Measurements from ENCODE around the gene TRMT2A.

TRMT2A gene

GRCh38 chr22:20117633-20118299 is 740 bp upstream of the TRMT2A start:
- DNase-seq = no peak

GRCh38 chr22:20116376-20116950 is 563 bp downstream of the TRMT2A start:
- DNase-seq = no peak

DNA sequence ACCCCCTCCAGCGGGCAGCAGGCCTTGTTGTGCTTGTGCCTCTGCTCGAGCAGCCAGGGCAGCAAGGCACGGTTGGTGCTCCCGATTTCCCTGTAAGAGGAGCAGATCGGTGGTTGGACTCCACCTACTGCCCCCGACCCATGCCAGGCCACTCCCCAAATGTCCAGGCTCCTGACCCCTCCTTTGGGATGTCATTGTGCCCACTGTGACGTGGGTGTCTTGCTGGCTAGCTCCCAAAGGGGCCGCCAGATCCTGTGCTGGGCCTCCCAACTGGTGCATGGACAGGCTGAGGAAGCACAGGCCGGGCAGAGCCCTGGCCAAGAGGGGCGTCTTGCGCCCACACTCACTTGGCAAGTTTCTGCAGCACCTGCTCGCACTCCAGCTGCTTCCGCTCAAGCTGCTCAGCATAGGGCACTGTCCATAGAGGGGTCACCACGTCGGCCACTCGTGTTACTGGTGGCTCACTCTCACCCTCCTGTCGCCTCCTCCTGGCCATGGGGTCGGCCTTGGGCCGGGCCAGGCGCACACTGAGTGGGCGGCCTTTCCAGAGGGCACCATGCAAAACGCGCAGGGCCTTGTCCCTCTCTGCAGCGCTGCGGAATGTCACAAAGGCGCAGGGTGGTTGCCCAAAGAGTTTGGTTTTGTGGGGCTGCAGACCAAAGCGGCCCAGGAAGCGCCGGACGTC is 1.2 kb downstream of the TRMT2A start, which contains the start of gene RANBP1:
Gene RANBP1, plus strand, starts transcription at position 414 of the 685 bp plus-strand sequence. Its CDS starts 81 bp downstream, at position 495.
- DNase-seq = no peak

DNA sequence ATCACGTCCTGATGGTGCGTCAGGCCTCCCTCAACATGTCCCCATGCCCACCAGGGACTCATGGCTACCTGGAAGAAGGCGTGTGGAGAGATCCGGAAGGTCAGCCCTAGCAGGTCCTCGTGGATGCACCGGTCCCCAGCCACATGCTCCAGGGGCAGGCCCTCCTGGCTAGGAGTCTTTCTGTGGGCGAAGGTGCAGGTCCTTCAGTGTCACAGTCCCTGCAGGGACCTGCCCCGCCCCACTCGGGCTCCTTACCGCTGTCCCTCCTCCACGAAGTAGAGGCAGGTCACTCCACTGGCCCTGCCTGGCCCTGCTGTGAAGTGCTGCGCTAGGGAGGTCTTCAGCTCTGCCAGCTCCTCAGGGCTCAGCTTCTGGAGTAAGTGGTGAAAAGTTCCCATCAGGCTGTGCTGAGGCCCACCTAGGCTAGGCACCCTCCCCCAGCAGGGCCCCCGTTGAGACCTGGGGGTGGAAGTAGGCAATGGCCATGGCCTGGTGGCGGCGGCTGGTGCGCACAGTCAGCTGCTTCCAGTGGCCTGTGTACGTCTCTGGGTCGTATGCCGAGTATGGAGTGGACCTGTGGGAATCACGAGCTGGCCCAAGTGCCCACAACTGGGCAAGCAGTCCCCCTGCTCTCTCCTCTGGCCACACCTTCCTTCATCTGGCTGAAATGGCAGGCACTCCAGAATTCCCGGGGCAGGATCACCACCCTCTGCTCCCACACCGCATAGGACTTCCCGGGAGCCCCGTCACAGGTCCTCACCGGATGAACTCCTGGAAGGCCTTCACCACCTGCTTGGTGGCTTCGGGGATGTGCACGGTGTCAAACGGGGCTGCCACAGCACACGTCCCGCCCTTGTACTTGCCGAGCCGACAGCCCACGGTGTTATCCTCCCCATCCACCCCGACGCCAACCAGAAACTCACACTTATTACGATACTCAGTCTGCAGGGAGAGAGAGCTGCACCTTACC is 2.2 kb downstream of the TRMT2A start:
- DNase-seq = no peak

DNA sequence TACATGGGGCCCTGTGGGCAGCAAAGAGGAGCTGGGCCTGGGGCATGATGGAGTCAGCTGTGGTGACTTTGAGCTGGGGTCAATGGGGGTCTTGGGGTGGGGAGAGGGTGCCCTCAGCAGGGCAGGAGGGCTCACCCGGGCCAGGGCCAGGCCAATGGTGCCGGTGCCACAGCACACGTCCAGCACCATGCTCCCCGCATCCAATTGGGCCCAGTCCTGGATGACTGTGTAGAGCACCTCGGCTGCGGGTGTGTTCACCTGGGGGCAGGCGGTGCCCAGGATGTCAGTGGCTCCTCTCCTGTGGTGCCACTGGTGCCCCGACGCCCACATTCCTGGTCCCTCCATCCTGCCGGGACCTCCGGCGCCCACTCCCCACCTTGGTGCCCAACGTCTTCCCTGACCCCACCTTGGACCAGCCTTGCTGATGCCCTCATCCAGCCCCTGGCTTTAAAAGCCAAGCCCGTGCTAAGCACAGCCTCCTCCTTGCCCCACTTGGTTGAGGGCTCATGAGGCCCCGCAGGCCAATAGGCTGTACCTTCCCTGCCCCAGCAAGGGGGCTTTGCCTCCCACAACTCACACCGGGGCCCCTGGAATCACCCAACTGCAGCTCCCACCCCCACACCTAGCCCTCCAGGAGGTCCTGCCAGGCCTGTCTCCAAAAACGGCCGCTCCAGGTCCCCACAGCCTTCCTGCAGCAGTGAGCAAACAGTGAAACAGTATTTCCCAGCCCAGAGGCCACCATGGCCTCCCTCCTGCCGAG is 3.3 kb downstream of the TRMT2A start:
- no peak for DNase-seq

DNA sequence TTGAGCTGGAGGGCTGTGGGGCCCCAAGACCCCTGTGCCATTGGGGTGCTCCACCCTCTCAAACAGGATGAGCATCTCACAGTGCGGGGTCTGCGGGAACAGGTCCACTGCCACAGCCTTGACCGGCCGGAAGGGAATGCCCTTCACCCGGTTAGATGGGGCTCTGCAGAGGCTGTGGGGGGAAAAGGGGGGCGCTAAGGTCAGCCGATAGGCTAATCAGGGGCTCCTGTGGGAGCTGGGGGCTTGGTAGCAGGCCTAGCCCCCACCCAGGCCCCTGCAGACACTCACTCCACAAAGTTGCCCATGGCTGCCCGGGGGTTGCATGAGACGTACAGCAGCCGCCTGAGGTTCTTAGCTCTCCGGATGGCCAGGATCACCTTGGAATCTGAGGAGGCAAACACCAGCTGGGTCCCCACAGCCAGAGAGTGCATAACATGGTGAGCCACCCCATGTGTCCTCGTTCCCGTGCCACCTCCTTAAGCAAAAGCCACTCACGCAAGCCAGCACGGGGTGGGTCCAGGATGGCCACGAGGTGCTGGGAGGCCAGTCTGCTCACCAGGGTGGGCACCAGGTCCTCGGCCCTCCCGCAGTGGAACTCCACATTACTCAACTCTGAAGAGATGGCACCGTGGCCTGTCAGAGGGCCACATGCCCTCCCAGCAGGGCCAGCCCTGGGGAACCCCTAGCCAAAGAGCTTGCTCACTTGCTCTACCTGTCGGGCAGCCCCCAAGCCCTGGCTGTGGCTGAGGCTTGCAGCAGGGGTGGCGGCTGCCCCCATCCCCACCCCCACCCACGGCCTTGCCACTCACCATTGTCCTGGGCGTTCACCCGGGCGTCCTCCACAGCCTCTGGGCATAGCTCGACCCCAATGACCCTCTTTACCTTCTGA is 4.2 kb downstream of the TRMT2A start:
- DNase-seq = no peak

DNA sequence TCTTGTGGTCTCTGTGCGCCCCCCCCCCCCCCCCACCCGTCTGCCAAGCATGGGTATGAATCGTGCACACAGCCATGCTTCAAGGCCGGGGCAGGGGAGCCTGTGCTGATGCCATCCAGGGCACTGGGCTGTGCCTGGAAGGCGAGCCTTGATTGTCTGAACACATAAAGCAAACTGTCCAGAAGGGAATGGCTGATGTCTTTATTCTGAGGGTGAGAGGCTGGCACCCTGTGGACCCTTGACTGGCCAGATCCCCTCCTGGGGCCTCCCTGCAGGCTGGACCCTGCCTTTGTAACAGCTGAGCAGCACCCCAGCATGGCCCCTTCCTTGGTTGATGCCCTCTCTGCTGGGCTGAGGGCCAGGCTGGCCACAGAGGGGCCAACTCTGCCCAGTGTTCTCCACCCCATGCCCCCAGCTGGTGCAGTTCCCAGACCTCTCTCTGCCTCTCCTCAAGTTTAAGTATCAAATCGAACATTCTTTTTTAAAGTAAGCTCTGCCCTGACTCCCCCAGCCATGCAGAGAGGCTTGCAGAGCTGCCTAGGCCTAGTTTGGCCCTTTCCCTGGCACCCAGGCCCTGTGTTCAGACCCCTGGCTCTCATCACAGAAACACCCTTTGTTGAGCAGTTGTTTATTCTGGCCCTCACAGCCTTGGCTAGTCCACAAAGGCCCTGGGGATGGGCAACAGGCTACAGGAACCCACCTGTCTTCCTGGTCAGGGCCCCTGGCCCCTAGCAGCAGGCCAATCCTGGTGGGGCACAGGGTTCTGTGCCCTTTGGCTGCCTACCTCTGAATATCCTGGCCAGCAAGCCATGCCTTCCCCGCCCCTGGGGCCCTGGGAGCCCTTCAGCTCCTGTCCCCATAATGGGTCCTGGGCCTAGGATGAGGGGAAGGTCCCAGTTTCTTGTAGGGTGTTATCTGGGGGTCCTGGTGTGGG is 5.1 kb downstream of the TRMT2A start:
- DNase-seq = no peak

- no peak for DNase-seq
Measured at GRCh38 chr22:20111045-20111688, 5.9 kb downstream of the TRMT2A start.

- DNase-seq = no peak
Measured at GRCh38 chr22:20110359-20110985, 6.6 kb downstream of the TRMT2A start.

- no peak for DNase-seq
Measured at GRCh38 chr22:20109411-20110358, 7.3 kb downstream of the TRMT2A start.

DNA sequence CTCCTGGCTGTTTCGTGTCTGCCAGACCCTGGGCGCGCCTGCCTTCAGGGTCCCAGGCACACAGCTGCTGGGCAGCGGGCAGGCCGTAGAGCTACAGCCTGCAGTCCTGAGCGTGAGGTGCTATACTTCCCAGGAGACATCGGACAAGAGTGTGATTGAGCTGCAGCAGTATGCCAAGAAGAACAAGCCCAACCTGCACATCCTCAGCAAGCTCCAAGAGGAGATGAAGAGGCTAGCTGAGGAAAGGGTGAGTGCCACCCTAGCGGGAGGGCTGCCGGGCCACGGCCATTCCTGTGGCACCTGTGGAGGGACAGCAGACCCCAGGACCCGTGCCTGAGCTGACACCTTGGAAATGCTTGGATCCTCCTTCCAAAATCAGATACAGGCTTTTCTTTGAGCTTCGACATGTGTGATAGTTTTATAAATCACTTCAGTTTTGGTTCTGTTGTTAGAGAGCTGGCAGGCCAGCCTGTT is 8.2 kb downstream of the TRMT2A start:
- no peak for DNase-seq

- no peak for DNase-seq
Measured at GRCh38 chr22:20107951-20108756, 8.9 kb downstream of the TRMT2A start.

DNA sequence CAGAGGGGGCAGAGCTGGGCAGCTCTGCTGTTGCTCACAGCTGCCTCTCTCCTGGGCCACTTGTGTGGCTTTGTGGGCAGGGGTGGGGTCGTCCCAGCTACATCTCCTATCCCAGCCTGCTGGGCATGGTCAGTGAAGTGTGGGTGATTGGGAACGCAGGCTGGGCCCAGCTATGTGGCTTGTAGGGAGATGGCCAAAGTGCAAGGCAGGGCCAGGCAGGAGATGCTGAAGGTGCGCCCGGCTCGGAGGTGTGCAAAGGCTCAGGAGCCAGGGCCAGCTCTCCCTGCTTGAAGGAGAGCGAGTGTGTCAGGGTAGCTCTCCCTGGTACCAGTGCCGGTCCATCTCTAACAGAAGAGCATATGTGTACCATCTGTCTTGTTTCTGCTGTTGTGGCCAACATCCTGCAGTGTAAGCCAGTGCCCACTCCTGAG is 9.5 kb downstream of the TRMT2A start:
- DNase-seq = no peak

DNA sequence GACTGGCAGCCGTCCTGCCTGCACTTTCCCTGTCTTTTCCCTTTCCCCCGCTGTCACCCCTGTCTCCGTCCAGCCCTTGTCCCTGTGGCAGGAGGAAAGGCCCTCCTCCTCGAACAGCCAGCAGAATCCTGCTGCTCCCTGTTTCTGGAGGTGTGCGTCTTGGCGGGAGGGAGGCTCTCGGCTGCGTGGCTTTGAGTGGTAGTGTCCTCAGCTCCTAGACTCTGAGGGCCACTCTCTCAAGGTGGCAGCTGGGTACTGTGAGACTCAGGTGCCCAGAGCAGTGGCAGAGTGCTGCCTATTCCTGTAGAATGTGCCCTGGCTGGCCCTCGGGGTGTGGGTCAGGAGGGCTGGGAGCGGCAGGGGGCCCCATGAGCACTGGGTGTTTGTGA is 10.2 kb downstream of the TRMT2A start:
- no peak for DNase-seq

DNA sequence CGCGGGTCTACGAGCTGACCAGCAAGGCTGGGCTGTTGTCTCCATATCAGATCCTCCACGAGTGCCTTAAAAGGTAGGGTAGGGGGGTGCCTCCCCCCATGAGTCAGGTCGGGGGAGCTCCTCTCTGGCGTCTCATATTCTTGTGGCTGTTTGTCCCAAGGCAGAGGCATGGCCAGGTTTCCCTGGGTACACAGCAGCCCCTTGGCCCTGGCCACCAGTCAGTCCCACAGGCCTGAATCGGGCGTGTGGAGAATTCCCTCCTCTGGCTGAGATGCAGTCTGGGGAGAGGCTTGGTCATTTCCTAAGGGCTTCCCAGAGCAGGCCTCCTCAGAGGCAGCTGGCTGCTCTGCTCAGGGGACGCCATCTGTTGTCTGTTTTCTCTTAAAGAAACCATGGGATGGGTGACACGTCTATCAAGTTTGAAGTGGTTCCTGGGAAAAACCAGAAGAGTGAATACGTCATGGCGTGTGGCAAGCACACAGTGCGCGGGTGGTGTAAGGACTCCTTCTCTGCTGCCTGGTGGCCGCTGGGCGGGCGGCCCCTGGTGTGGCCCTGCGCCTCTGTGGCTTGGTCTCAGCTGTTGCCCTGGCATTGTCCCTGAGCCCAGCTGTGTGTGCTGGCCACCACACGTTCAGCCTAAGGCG is 10.7 kb downstream of the TRMT2A start:
- DNase-seq = no peak
